Putamen (tissue), 1 donor: ENCODE data around the gene NXN.
"Not testable (repeated sequence)": the region's sequence is repeated elsewhere in the genome, so short reads cannot be mapped to it uniquely, and the experiment has no call there.

Experiments
- DNase-seq: peaks from one replicate; pipeline ENCODE4 v3.0.0-alpha.2; 2016; ENCODE audit warnings: low spot score

Gene NXN

GRCh38 chr17:767076-767475, 212.5 kb downstream of the NXN start:
- no peak for DNase-seq

GRCh38 chr17:760371-760770, 219.2 kb downstream of the NXN start:
- DNase-seq, result no peak

- no peak for DNase-seq
Measured at GRCh38 chr17:759964-760363, 219.6 kb downstream of the NXN start.

- DNase-seq, result not testable (repeated sequence)
Measured at GRCh38 chr17:756010-756567, 223.5 kb downstream of the NXN start.

- not testable (repeated sequence) for DNase-seq
Measured at GRCh38 chr17:755319-755961, 224.1 kb downstream of the NXN start.

GRCh38 chr17:753418-753817, 226.2 kb downstream of the NXN start:
- no peak for DNase-seq

GRCh38 chr17:752620-753219, 226.9 kb downstream of the NXN start:
- DNase-seq, result peak; percentile 26

- DNase-seq, result peak; percentile 85
Measured at GRCh38 chr17:752002-752619, 227.5 kb downstream of the NXN start, which contains the start of gene GEMIN4. Gene GEMIN4, minus strand, starts transcription at chr17:752264. Its CDS starts 122 bp downstream, at chr17:752142.

- DNase-seq, result peak; percentile 8
Measured at GRCh38 chr17:751269-752001, 228.1 kb downstream of the NXN start.

- no peak for DNase-seq
Measured at GRCh38 chr17:750431-751037, 229.0 kb downstream of the NXN start.

- DNase-seq, result not testable (repeated sequence)
Measured at GRCh38 chr17:749359-749758, 230.2 kb downstream of the NXN start.
